ENCODE data around the gene DDR2. TPM values are rescaled to one million over a fixed set of nuclear protein-coding genes. Genes with fewer than 3 reads are reported as not detected.
A peak's percentile ranks its signal among the peaks of the same experiment; 100 is the strongest.

The DDR2 gene
- polyA plus RNA-seq, 4 donors, result 17.5 to 91.3 (median 26.7) TPM

DNA sequence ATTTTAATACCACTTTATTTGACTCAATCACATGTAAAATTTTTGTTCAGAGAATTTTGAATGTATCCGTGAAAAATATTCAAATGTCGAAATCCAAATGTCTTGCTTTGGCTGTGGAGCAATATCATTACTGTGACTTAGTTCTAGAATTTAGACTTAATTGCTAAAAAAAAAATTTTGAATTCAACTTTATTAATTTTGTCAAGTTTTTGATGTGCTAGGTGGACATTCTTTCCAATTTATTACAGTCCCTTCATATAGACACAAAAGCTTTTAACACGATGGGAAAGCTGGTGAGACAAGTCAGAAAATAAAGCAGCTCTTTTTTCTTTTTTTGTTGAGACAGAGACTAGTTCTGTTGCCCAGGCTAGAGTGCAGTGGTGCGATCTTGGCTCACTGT, 62.6 kb downstream of the DDR2 start:
- no peak for DNase-seq (ENCODE audit: low read depth in 4 of 4, low spot score in 3 of 4)

DNA sequence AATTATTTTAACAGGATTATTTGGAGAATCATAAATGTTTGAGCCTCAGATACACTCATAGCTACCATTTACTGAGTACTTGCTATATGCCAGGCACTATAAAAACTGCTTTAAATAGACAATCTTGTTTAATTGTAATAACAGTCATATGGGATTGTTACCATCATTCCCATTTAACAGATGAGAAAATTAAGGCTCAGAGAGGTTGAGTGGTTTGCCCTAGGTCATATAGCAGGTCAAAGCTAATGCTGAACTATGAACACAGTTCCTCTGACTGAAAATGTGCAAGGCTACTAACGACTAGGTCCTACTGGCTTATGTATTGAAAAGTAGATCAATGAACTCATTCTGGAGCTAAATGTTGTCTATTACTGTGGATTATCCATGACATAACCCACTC, 63.4 kb downstream of the DDR2 start:
- no peak for DNase-seq (ENCODE audit: low read depth in 4 of 4, low spot score in 3 of 4)

DNA sequence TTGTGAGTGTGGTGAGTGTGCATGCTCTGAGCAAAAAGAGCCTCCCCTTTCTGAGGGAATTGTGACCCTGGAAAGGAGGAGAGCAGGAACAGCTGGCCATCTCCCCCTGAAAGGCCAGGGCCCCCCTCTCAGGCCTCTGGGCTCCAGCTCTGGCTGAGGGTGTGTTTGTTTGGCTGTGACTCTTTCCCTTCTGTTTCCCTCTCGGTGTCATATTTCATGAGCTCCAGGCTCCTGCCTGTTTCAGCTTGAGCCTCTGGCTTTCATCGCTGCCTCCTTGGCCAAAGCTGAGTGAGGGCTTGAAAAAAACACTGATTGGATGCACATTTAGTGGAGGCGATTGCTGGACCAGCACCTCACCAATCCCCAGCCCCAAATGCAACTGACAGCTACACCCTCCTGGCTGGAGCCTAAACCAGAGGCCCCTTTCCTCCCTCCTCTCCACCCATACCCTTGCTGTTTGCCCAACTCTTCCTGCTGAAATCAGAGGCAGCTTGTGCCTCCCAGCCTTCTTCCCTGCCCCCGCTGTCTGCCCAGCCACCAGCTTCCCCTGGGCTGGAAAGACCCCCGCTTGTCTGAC, 64.1 kb downstream of the DDR2 start:
- DNase-seq (ENCODE audit: low read depth in 4 of 4, low spot score in 3 of 4), result peak; percentile 84 to 91 (median 85)

DNA sequence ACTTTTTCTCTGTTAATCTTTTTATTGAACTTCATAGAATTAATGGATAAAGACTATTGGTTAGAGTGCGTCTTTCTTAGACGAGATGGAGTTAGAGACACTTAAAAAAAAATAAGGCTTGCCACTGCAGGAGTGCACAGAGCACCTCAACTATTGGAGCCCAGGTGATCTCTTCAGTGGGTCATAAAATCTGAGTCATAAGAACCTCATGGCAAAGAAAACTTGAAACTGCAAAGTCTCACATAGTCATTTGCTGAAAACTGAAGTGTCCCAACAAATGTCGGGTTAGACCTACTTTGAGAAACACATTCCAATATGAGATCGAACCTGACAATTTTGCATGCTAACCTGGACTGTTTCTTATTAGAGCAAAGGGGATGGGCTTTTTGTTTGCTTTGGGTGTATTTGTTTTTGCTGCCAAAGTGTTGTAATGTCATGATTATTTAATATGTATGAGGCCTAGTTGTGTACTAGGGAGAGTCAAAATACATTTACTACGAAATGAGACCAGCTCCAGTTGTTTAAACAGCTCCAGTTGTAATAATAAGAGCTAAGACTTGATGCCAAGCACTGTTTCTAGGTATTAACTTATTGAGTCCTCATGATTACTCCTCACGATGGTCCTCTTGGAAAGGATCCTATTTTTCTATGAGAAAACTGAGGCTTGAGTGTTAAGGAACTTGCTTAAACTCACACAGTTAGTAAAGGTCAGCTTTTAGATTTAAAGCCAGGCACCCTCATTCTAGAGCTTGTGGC, 65.1 kb downstream of the DDR2 start:
- DNase-seq (ENCODE audit: low read depth in 4 of 4, low spot score in 3 of 4), result no peak

DNA sequence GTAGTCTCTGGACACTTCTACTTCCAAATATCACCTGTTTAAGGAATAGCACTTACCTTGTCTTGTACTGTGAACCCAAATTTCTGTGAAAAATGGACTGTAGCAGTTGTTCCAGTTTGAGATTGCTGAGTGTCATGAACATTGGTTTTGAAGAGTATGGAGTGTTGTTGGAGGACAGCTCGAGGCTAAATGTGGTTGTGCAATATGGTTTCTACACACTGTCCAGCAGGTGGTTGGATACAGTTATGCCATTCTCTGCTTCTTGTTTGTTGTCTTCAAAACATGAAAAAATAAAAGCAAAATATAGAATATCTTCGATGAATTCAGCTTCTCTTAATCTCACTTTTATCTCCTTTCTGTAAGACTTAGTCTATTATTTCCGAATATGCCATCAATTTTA, 67.1 kb downstream of the DDR2 start:
- DNase-seq (ENCODE audit: low read depth in 4 of 4, low spot score in 3 of 4), result no peak

DNA sequence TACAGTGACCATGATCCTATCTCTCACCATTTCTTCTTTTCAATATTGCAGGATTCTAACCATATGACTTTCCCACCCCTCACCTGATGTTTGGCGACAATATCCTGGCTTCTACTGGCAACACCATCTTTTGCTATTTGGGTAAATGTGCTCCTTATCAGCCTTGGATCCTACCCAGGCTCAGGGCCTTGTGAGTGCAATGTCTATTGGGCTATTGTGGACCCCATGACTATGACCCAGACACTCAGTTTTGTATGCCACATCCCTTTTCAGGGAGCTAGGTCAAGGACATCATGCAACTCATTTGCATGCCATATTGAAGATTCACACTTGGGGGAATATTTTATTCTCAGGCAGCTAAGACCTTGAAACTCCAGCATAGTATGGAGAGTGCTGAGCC, 67.9 kb downstream of the DDR2 start:
- DNase-seq (ENCODE audit: low read depth in 4 of 4, low spot score in 3 of 4), result no peak

DNA sequence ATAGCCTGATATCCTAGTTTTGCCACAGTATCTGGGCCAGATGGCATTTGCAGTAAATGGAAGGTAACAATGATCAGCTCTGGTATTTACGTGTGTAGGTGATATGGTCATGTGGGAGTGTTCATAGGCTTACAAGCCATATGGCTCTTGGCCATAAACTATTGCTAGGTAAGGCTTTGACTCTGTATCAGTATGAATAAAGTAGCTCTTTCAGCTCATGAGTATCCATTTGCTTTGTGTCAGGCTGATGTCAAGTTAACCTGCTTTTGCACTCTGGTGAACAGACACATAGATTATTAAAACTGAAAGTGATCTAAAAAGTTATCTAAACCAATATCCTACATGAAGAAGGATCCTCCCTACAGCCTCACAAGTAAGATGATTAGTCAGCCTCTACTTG, 69.0 kb downstream of the DDR2 start:
- DNase-seq (ENCODE audit: low read depth in 4 of 4, low spot score in 3 of 4), result no peak

DNA sequence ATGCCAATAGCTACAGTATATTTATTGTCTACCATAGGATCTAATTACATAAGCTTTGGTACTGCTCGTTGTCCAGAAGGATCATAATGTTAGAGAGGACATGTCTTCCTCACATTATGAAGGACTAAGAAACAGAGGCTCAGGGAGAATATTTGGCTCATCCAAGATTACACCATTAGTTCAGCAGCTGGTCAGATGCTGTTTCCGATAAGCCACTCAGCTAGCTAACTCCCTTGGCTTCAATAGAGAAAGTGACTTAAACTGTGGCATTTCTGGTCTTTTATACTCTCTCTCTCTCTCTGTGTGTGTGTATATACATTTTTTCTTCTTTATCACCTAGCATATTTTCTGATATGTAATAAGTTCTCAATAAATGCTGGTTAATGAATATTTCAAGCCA, 70.4 kb downstream of the DDR2 start:
- DNase-seq (ENCODE audit: low read depth in 4 of 4, low spot score in 3 of 4), result no peak

DNA sequence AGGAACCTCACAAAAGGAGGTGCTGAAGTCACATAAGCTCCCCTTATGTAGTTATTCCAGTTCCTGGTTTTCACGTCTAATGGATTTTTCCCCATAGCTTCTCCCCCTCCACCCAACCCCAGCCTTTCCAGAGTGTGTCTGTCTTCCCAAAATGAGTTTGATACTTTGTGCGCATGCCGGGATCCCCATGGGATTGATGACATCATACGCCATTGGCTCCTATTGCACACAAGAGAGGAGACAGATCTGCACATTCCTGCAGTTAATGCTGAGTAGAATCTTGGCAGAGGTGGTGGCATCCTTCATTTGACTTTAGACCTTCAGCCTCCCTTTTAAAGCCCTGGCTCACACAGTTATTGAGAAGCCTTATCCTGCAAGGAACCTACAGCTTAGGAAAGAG, 71.4 kb downstream of the DDR2 start:
- DNase-seq (ENCODE audit: low read depth in 4 of 4, low spot score in 3 of 4), result no peak

DNA sequence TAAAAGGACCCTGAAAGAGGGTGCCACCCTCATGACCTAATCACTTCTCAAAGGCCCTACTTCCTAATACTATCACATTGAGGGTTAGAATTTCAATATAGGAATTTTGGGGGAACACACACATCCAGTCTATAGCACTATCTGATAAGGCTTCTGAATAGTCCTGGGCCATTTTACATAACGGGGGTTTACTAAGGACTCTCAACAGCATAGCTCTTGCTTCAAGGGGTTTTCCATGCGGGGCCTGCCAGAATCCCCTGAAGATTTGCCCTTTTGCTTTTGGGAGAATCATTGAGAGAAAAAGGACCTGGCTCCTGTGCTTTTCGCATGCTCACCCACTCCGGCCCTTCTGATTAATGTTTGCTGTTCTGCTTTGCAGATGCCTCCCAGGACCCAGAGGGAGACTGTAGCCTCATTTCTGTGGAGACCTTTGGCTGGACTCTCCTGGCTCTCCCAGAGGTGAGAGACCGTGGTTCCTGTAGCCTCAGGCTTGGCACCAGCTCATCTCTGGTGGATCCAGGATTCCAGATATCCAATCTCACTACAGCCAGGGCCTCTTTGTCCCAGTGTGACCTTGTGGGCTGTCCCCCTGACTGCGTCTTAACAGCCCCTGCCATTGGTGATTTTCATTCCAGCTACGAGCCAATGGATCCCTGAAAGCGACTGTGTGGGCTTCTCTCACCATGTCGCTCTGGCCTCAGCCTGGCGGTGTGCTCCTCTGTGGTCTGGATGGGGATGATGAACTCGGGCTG, 72.6 kb downstream of the DDR2 start:
- DNase-seq (ENCODE audit: low read depth in 4 of 4, low spot score in 3 of 4), result no peak

DNA sequence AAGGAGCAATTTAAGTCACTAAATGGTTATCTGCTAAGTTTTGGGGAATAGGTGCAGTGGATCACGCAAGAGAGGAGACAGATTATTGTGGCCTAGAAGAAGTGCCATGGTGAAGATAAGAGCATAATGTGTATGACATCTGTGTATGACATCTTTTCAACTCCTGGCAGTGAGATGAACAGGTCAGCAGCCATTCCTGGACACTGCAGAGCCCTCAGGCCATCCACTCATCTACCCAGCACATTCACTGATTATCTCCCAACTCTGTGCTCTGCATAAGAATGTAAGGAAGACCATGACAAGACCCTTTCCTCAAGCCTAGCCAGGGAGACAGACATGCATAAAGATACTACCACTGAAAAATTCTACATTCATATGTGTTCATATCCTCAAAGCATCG, 73.7 kb downstream of the DDR2 start:
- DNase-seq (ENCODE audit: low read depth in 4 of 4, low spot score in 3 of 4), result no peak

DNA sequence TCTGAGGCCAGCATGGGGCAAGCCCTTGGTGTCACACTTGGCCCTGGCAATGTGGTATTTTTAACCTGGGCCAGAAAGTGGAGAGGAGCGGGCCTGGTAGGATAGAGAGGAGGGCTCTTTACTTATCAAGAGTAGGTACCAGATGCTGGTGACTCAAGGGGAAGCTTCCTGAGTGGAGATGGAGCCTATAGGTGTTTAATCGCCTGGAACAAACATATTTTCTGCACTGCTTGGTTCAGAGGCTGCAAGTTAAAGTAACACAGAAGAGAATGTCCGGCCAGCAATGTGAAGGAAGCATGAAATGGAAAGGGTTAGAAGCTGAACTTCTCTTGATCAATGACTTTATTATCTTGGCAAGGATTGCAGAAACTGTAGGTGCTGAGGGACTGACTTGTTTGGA, 74.3 kb downstream of the DDR2 start:
- DNase-seq (ENCODE audit: low read depth in 4 of 4, low spot score in 3 of 4), result no peak

DNA sequence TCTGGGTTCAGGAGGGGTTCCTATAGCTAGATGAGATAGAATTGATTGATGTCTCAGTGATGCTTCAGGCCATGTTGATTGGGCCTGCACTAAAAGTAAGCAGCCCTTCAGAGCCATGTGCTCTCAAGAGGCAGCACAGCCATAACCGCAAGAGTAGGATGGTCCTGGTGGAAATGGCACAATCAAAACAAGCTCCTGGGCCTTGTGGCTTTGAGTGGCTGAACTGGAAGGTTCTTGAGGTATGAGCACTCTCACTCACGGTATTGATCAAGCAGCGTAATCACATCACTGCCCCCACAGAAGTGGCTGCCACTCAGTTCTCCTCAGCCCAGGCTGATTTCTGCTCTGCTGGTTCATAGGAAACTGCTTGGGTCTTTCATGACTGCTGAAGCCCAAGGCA, 76.0 kb downstream of the DDR2 start:
- no peak for DNase-seq (ENCODE audit: low read depth in 4 of 4, low spot score in 3 of 4)

DNA sequence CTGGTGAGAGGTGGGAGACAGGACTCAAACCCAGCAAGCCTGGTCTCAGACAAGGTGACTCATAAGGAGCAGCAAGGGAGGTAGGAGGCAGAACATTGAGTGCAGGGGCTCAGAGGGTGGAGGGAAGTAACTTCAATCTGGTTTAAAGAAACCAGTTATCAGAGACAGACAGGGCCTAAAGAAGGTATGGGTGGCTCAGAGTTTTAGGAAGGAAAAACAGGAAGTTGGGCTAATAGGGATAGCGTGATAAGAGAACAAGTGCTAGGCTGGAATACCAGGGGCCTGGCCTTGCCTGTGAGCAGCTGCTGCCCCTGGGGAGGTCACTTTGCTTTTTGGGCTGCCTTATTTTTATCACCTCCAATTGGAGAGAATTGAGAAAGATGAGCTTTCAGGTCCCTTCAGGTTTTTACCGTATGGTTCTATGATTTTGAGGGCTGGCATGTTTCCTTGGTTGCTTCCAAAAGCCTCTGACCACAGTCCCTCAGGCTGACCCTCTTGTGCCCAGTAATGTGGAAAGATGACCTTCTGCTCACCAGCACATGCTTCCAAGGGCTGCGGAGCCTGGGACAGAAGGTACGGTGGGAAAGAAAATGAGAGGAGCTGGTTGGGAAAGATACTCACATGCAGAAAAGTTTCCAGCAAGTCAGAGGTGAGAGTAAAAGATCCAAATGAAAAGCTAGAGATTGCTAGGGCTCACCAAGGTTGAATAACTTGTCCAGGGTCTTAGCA, 77.0 kb downstream of the DDR2 start:
- no peak for DNase-seq (ENCODE audit: low read depth in 4 of 4, low spot score in 3 of 4)

DNA sequence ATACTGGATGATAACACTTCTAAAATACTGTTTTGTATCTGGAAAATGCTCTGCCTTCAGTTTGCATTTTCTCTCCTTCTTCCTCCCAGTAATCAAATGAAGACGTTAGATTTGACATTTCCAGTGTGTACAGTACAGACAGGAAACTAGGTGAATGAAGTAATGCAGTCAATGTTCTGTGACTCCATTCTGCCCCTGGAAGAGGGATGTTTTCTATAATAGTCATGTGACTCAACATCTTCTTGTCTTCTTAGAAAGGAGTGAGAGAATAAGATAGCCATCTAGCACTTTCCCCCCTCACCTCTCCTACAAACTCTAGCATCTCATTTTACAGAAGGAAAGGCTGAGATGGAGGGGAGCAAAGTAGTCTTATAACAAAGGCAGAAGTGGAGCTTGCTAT, 77.6 kb downstream of the DDR2 start:
- no peak for DNase-seq (ENCODE audit: low read depth in 4 of 4, low spot score in 3 of 4)

DNA sequence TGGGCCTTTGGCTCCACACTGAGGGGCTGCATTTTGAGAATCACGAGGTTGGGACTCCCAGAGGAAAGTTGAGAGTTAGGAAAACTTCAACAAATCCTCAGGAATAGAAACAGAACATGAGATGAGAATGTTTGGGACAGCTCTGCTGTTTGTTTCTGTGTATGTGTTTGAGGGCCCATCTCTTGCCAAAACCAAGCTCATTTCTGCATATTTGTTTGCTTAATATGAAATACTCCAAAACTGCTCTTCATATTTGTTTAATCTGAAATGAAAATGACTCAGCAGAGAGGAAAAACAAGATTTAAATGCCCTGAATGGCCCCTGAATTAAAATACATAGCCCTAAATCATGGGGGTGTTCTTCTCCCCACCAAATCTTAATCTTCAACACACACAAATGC, 78.1 kb downstream of the DDR2 start:
- DNase-seq (ENCODE audit: low read depth in 4 of 4, low spot score in 3 of 4), result no peak

DNA sequence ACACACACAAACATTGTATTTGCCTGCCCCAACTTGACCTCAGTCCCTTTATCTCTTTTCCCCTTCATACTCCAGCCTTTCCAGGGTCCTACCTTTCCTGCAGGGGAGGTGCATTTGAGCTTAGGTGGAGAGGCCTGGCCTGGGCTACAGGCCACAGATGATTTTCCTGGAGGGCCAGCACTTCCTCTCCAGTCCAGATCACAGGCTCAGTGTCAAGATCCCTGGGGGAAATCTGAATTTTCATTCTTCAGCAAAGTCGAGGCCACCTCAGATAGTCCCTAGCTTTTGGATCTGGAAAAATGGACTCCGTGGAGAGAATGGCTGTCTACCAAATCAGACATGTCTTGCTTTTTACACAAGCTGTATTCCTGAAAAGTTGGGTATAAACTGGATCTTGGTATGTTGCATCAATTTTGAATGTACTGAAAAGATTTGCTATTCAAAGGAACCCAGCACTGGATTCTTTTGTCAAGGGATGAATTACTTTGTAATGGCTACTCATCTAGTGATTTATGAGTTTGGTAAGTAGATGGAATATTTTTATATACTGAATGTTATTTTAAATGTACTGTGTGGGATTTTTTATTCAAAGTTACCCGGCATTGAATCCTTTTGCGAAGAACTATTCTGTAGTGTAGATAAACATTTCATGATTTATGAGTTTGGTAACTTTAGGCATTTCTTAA, 78.7 kb downstream of the DDR2 start:
- DNase-seq (ENCODE audit: low read depth in 4 of 4, low spot score in 3 of 4), result no peak

DNA sequence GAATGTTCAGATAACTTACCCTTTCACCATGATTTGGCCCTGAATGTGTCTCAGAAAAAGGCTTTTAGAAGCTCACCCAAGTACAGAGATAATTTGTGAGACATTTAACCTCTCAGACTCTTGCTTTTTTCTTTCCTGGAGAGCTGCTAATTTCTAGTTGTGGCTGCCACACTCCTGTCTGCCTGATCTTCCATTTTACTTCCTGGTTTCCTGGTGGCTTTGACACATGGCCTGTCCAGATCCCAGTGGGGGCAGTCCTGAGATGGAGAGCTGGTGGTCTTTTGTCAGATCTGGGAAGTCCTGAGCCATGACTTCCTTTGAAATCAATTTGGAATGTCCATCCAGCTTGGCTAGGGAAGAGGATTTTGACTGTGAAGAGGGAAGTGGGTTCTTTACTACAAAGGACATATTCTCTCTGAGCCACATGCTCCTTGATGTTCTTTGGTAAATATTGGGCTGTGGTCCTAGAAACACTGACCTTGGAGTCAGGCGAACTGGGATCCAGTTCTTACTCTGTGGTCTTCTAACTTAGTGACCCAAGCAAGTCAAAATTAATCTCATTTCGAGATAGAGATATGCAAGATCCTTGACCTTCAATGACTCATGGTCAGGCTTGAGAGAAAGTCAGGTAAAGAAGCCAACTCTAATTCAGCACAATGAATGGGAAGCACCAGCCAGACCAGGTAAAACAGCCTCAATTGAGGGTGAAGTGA, 80.2 kb downstream of the DDR2 start:
- no peak for DNase-seq (ENCODE audit: low read depth in 4 of 4, low spot score in 3 of 4)

DNA sequence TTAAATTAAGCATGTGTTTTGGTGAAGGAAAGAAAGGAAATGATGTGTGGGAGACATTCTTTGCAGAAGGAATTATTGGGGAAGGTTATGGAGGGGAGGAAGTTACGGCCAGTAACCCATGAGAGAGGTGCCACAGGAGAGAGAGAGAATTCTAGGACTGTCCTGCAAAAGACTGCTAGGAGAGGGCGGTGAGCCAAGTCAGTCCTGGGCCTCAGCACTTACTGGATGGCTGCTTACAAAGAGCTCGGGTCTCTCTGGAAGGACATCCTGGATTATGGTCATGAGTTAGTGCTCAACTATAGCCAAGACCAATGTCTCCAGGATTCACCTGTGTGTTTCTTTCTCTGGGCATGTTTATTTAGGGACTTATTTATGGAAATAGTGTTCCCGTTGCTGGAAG, 83.9 kb downstream of the DDR2 start:
- no peak for DNase-seq (ENCODE audit: low read depth in 4 of 4, low spot score in 3 of 4)

DNA sequence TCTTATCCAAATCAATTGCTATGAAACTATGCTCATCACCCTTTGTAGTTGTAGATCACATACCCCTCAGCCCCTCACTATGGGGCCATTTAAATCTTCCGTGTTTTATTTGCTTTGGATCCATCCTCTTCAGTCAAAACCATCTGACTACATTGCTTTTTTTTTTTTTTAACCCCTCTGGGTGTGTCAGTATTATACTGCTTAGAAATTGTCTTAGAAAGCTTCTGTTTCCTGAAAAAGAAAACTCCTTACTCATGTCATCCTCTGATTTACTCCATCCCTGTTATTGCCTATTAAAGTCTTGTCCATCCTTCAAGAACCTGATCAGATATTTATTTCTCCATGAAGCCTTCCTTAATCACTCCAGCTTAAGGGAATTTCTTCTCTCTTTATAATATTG, 84.3 kb downstream of the DDR2 start:
- DNase-seq (ENCODE audit: low read depth in 4 of 4, low spot score in 3 of 4), result no peak

All from left renal pelvis (tissue), 4 donors.